HTERT RPE-1 (cell line): ENCODE results near the gene NFATC2.

Experiments used
- in situ Hi-C: fragments of 300-500 bp; cut with MboI; formaldehyde crosslinking; loops from 4 replicates; pipeline ENCODE4 v1.14.3; 2020; ENCODE audit warnings: low sequenced_read_pairs

Gene NFATC2

DNA sequence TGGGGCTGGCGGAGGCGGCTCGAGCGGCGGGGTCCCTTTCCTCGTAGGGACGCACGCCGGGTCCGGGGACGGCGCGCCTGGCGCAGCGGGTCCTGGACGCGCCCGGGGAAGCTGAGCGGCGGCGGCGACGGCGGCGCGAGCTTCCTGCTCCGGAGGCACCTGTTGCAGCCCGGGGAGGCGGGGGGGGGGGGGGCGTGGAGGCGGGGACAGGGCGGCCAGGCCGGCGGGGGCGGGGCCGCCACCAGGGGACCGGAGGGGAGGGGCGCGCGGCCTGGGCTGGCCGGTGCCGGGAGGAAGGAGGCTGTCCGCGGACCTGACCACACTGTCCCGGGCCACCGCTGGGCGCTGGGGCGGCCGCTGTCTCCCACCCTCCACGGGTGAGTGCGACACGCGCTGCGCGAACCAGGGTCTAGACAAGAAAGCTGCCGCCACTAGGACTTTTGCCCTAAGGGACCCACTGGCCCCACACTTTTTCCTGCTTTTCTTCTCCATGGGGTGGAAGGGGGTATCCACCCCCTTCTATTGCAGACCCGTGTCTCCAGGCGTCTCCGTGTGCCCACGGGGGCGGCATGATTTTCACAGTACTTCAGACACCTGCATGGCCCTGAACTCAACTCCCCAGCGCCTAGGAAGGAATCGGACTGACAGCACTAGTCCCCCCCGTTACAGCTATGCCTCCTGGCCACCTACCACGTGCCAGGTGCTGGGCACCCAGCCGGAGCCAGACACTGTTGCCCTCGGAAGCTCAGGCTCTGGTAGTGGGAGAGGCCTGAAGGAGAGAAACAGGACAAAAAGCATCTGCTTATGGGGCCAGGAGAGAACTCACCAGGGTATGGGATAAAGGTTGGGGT is at the start of gene NFATC2:
Gene NFATC2, minus strand, starts transcription at position 149 of the 851 bp plus-strand sequence. CDS start 220 bp downstream, outside the sequence.
- in situ Hi-C loops = no loop called here

GRCh38 chr20:51591871-51592270 is 49.4 kb upstream of the NFATC2 start:
- in situ Hi-C loops = loop anchor here (25.0 kb wide), 1 partner anchor 205 kb away; no protein-coding TSS in a partner anchor

GRCh38 chr20:51588762-51589161 is 46.2 kb upstream of the NFATC2 start:
- in situ Hi-C loops = loop anchor here (25.0 kb wide), 1 partner anchor 201 kb away; no protein-coding TSS in a partner anchor

GRCh38 chr20:51587145-51587544 is 44.6 kb upstream of the NFATC2 start:
- in situ Hi-C loops = loop anchor here (25.0 kb wide), 1 partner anchor 200 kb away; no protein-coding TSS in a partner anchor

GRCh38 chr20:51586005-51586440 is 43.5 kb upstream of the NFATC2 start:
- in situ Hi-C loops = loop anchor here (25.0 kb wide), 1 partner anchor 199 kb away; no protein-coding TSS in a partner anchor

DNA sequence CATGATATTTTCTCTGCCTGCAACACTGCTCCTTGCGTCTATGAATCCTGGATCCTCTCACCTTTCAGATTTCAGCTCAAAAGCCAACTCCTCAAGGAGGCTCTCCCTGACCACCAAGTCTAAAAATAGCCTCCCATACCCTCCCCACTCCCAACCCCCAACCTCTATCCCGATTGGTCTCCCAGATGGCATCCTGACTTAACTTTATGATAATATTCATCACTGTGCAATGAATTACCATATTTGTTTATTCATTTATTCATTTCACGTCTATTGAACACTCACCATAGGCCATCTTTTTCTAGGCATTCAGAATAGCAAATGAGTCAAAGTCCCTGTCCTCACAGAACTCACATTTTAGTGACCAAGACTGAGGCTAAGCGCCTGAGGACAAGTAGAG is 42.6 kb upstream of the NFATC2 start:
- in situ Hi-C loops = loop anchor here (25.0 kb wide), 1 partner anchor 198 kb away; no protein-coding TSS in a partner anchor

GRCh38 chr20:51584737-51585136 is 42.2 kb upstream of the NFATC2 start:
- in situ Hi-C loops = loop anchor here (25.0 kb wide), 1 partner anchor 197 kb away; no protein-coding TSS in a partner anchor

DNA sequence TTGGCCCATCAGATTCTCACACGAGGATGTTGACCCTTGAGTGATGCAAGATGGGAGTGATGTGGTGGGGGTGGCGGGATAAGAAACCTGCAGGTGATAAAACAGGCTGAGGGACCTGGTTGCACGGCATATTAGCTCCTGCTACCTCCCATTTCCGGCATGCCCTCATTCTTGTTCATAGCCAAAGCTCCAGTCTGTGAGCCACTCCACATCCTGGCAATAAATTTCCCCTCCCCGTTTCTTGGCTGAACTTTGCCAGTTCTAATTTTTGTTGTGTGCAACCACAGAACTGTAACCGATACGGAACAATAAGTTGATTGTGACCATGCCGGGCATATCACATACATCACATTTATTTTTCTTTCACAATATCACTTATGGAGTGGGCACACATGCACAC is 41.6 kb upstream of the NFATC2 start:
- in situ Hi-C loops = loop anchor here (25.0 kb wide), 1 partner anchor 197 kb away; no protein-coding TSS in a partner anchor

DNA sequence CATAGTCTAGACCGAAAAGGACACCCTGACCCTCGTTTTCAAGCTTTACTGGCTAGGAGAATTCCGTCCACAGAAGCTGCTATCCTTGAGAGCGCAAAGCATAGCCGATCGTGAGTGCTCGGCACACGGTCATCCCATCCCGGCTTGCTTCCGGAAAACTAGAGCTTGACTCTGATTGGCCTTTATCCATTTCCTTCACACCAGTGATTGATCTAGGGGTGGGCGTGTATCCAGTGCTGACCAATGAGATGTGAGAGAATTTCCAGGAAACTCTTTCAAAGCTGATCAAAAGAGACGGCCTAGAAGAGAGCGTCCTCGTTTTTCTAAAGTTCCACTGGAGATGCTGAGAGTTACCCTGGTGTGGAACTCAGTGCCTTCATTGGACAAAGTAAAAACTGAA is 41.0 kb upstream of the NFATC2 start:
- in situ Hi-C loops = loop anchor here (25.0 kb wide), 1 partner anchor 196 kb away; no protein-coding TSS in a partner anchor

- in situ Hi-C loops = loop anchor here (25.0 kb wide), 1 partner anchor 196 kb away; no protein-coding TSS in a partner anchor
Observed at GRCh38 chr20:51583073-51583472, 40.6 kb upstream of the NFATC2 start.

- in situ Hi-C loops = loop anchor here (25.0 kb wide), 1 partner anchor 194 kb away; no protein-coding TSS in a partner anchor
Observed at GRCh38 chr20:51581571-51581970, 39.1 kb upstream of the NFATC2 start.

GRCh38 chr20:51579137-51579536 is 36.6 kb upstream of the NFATC2 start:
- in situ Hi-C loops = loop anchor here (25.0 kb wide), 1 partner anchor 192 kb away; no protein-coding TSS in a partner anchor

GRCh38 chr20:51578145-51578459 is 35.6 kb upstream of the NFATC2 start:
- in situ Hi-C loops = loop anchor here (25.0 kb wide), 1 partner anchor 191 kb away; no protein-coding TSS in a partner anchor

GRCh38 chr20:51577432-51578144 is 35.1 kb upstream of the NFATC2 start:
- in situ Hi-C loops = loop anchor here (25.0 kb wide), 1 partner anchor 190 kb away; no protein-coding TSS in a partner anchor

- in situ Hi-C loops = loop anchor here (25.0 kb wide), 1 partner anchor 188 kb away; no protein-coding TSS in a partner anchor
Observed at GRCh38 chr20:51575486-51575885, 33.0 kb upstream of the NFATC2 start.

- in situ Hi-C loops = loop anchor here (25.0 kb wide), 1 partner anchor 187 kb away; no protein-coding TSS in a partner anchor
Observed at GRCh38 chr20:51574248-51575033, 31.9 kb upstream of the NFATC2 start.

DNA sequence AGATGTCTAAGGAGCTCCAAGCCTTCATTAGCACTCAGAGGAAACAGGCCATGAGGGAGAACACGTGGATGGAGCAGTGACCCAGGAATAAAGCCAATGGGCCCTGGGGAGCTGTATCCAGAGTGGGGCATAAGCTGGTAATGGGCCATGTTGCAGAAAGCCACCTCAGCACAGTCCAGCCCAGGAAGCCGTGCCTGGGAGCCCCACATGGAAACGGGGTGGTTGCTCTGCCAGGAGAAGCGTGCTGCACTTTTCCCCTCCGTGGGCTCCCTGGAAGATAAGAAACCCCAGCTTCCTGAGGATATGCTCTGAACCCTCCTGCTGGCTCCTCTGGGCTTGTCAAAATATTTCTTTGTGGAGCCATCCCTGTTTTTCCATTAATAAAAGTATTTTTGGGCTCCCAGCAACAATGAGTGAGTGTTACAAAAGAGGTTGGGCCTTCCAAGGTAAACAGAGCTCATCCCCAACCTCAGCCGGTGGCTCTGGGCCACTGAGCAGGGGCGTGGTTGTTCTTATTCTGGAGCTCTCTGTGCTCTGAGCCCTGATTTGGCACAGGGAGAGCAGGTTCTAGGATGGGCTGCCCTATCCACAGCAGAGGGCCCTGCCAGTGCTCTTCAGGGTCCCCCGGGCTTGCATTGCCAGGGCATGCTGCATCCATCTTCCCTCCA is 31.2 kb upstream of the NFATC2 start:
- in situ Hi-C loops = no loop called here

DNA sequence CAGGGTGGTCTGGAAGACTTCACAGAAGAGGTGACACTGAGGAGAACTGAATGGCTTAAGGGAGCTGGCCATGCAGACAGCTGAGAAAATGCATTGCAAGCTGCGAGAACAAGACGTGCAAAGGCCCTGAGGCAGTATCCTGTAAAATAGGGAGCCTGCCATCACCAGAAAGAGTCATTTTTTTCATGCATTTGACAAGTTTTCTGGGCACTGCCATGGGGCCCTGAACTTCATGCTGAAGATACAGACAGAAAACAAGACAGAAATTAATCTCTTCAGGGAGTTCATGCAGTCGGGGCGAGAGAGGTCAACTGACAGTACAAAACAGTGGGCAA is 28.9 kb upstream of the NFATC2 start:
- in situ Hi-C loops = no loop called here

DNA sequence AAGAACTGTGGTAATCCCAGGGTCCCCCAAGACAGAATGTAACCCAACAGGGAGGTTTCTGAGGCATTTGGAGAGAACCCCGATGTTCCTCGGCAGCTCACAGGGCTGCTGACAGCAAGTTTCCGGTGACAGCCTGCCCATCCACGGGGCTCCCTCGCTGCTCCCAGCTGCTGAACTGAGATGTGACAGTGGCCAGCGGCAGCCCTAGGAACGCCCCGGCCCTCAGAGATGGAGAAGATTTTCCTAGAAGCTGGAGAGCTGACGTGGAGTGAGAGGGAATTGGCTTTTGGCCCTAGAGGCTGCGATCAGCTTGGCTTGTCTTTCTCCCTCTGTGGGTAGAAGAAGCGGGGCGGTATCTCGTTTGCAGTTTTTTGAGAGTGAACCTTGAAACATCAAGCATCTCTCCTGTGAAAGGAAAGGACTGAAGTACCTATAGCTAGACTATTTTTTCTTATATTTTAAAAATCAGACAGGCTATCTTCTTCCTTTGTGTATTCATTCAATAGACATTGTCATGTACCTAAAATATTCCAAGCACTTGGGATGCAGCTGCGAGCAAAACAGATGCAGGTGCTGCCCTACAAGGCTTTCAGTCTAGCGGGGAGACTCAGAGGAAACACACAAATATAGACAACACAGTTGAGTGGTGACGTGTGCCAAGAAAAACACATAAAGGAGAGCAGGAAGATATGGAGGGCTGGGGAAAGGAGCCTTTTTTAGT is 28.4 kb upstream of the NFATC2 start:
- in situ Hi-C loops = no loop called here
